Measurements from ENCODE around the gene ITGB1.

GRCh38 chr10:32954080-32954479 is 4.0 kb downstream of the ITGB1 start:
- TF ChIP-seq, protein P1, sequence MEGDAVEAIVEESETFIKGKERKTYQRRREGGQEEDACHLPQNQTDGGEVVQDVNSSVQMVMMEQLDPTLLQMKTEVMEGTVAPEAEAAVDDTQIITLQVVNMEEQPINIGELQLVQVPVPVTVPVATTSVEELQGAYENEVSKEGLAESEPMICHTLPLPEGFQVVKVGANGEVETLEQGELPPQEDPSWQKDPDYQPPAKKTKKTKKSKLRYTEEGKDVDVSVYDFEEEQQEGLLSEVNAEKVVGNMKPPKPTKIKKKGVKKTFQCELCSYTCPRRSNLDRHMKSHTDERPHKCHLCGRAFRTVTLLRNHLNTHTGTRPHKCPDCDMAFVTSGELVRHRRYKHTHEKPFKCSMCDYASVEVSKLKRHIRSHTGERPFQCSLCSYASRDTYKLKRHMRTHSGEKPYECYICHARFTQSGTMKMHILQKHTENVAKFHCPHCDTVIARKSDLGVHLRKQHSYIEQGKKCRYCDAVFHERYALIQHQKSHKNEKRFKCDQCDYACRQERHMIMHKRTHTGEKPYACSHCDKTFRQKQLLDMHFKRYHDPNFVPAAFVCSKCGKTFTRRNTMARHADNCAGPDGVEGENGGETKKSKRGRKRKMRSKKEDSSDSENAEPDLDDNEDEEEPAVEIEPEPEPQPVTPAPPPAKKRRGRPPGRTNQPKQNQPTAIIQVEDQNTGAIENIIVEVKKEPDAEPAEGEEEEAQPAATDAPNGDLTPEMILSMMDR (IDR thresholded peaks at IDR 0.05 in 8 of 11, conservative IDR thresholded peaks at IDR 0.05 in 3 of 11): no peak
- no peak for TF ChIP-seq POLR2A (IDR thresholded peaks at IDR 0.05)
